Erythroblast (primary cell): ENCODE measurements around the gene TOMM6.

Source experiments
- GATA1 ChIP-seq: IDR thresholded peaks from 2 replicates; pipeline ENCODE4 v1.6.1; 2011; ENCODE audit warnings: low read depth, mild to moderate bottlenecking, control low read depth, low read length, moderate library complexity
- POLR2A ChIP-seq: IDR thresholded peaks from 2 replicates; pipeline ENCODE4 v1.6.1; 2011; ENCODE audit warnings: mild to moderate bottlenecking, low read length

DNA sequence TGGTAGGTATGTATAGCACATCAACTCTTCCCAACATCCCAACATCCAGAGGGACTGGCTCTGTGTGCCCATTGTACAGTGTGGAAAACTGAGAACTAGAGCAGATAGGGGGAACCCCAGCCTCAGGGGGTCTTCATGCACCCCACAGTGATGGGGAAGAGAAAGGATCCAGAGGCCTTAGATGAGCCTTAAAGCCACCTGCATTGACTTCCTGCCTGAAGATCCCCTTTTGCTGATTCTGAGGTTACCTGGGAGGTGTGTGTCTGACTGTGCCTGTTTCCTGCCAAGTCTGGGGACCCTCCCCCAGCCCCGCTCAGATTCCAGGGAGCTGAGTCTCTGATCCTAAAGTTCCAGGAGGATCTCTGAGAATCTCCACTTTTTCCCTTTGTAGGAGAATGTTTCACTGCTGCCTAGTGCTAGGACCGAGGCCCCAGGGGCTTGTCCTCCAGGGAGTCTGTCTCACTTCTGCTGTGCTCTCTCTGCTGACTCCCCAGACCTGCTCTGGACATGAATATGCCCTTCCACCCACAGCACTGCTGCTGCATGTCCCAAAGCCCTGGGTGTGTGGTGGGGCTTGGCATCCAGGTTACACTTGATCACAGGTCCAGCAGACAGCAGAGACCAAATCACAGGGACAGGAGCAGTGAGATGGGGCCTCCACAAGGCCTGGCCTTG, 27.5 kb upstream of the TOMM6 start:
- TF ChIP-seq POLR2A (no peak), GATA1 (no peak)
